Keratinocyte (primary cell): Measurements from ENCODE around the gene HGFAC. TPM values are rescaled to one million over a fixed set of nuclear protein-coding genes. Genes with fewer than 3 reads are reported as not detected.

ENCODE experiments used
- DNase-seq: peaks from one replicate; pipeline ENCODE4 v3.0.0-alpha.2; 2011; ENCODE audit warnings: low read depth, missing footprints, low spot score
- FAIRE-seq: peaks from 2 replicates; lab custom pipeline; 2011; peaks lifted over from hg19 to GRCh38; lab: Jason Lieb, UNC
- H2AFZ ChIP-seq: 2 replicates; pipeline ENCODE4 v1.6.0; 2012; ENCODE audit warnings: low read length, control low read depth, inconsistent platforms; ENCODE audit not compliant: control insufficient read depth
- H3K27ac ChIP-seq: 2 replicates; pipeline ENCODE4 v1.5.1; 2011; ENCODE audit warnings: low read length; ENCODE audit not compliant: control insufficient read depth, insufficient read depth
- H3K27me3 ChIP-seq: 3 replicates; pipeline ENCODE4 v1.6.0; 2011; ENCODE audit warnings: low read length; ENCODE audit not compliant: control insufficient read depth, insufficient read depth; ENCODE audit errors: extremely low read depth
- H3K36me3 ChIP-seq, 2 experiments: 2 replicates in 1 of 2; 3 replicates in 1 of 2; pipeline ENCODE4 v1.5.1; 2011; ENCODE audit warnings: low read length in 2 of 2, mild to moderate bottlenecking in 1 of 2; ENCODE audit not compliant: control insufficient read depth in 2 of 2, insufficient read depth in 2 of 2; ENCODE audit errors: extremely low read depth in 1 of 2
- H3K4me1 ChIP-seq: 3 replicates; pipeline ENCODE4 v1.5.1; 2011; ENCODE audit warnings: low read length; ENCODE audit not compliant: control insufficient read depth, insufficient read depth; ENCODE audit errors: extremely low read depth
- H3K4me2 ChIP-seq: 3 replicates; pipeline ENCODE4 v1.6.0; 2011; ENCODE audit warnings: low read depth, low read length; ENCODE audit not compliant: control insufficient read depth, insufficient read depth; ENCODE audit errors: extremely low read depth
- H3K4me3 ChIP-seq, 3 experiments: fragments of 200-600 bp in 1 of 3; sonication (generic) in 1 of 3; 2 replicates in 2 of 3; 3 replicates in 1 of 3; pipeline ENCODE4 v1.5.1; 2011 to 2016; ENCODE audit warnings: low read length in 3 of 3, mild to moderate bottlenecking in 3 of 3, control low read depth in 2 of 3, inconsistent platforms in 1 of 3, low read depth in 1 of 3, mixed read lengths in 1 of 3, mixed run types in 1 of 3, moderate library complexity in 1 of 3; ENCODE audit not compliant: control insufficient read depth in 2 of 3, insufficient read depth in 2 of 3; ENCODE audit errors: extremely low read depth in 1 of 3
- H3K79me2 ChIP-seq: 2 replicates; pipeline ENCODE4 v1.6.0; 2012; ENCODE audit warnings: low read length; ENCODE audit not compliant: control insufficient read depth, insufficient read depth
- H3K9ac ChIP-seq: 3 replicates; pipeline ENCODE4 v1.6.0; 2011; ENCODE audit warnings: low read length; ENCODE audit not compliant: control insufficient read depth, insufficient read depth; ENCODE audit errors: extremely low read depth
- H3K9me1 ChIP-seq: 3 replicates; pipeline ENCODE4 v1.6.0; 2011; ENCODE audit warnings: low read length; ENCODE audit not compliant: control insufficient read depth, insufficient read depth; ENCODE audit errors: extremely low read depth
- H3K9me3 ChIP-seq: 2 replicates; pipeline ENCODE4 v1.5.1; 2012; ENCODE audit warnings: low read depth, low read length; ENCODE audit not compliant: control insufficient read depth
- H4K20me1 ChIP-seq: 3 replicates; pipeline ENCODE4 v1.6.0; 2011; ENCODE audit warnings: low read length; ENCODE audit not compliant: control insufficient read depth, insufficient read depth; ENCODE audit errors: extremely low read depth
- CTCF ChIP-seq, 3 experiments: IDR thresholded peaks in 1 of 3; conservative IDR thresholded peaks in 1 of 3; optimal IDR thresholded peaks in 1 of 3; 2 replicates in 2 of 3; 3 replicates in 1 of 3; pipeline versions ENCODE3 to v1.5.1; 2011; ENCODE audit warnings: low read length in 3 of 3, mild to moderate bottlenecking in 3 of 3, moderate library complexity in 2 of 3, control low read depth in 1 of 3, inconsistent platforms in 1 of 3; ENCODE audit not compliant: insufficient read depth in 2 of 3; ENCODE audit errors: extremely low read depth in 1 of 3
- EZH2 ChIP-seq: IDR thresholded peaks from one replicate; pipeline ENCODE4 v1.6.1; 2012; ENCODE audit warnings: inconsistent platforms, mild to moderate bottlenecking, low read length, moderate library complexity
- dilution Hi-C: fragments of 300-500 bp; cut with MboI; formaldehyde crosslinking; loops from one replicate; pipeline ENCODE4 v1.7.0; 2020; ENCODE audit warnings: low sequenced_read_pairs; ENCODE audit not compliant: extremely low pct_ligation_motif_present
- polyA plus RNA-seq, 5 experiments: library from polyadenylated mRNA; depleted of rRNA in 3 of 5; stranded (reverse) in 3 of 5; stranded (forward) in 1 of 5; unstranded in 1 of 5; fragments of >200 nt; gene quantifications; 1 replicate in 1 of 5; 2 replicates in 3 of 5; 3 replicates in 1 of 5; pipeline versions ENCODE4 v1.2.1 to v1.2.3, GENCODE V29; 2011 to 2012; ENCODE audit warnings: missing spikeins in 2 of 5, low read depth in 1 of 5, low replicate concordance in 1 of 5

HGFAC gene
- polyA plus RNA-seq, 1 donor (not counting 4 experiments of a cell fraction or from before 2014, with no cell fraction given) = not detected

- DNase-seq (no peak), FAIRE-seq (no peak)
- Histone ChIP-seq H2AFZ (no peak overlapping the region), H3K9me1 (no peaks in the 10 kb centered on the region), H4K20me1 (no peaks in the 10 kb centered on the region), H3K4me1 (no peaks in the 10 kb centered on the region), H3K4me2 (no peak overlapping the region), H3K9ac (no peak overlapping the region), H3K27ac (no peak overlapping the region), H3K4me3 (no peak overlapping the region), H3K27me3 (no peaks in the 10 kb centered on the region), H3K79me2 (no peaks in the 10 kb centered on the region), H3K9me3 (no peaks in the 10 kb centered on the region), H3K36me3 (peaks cover 34 to 39% of the 10 kb centered on the region in 2 experiments)
- dilution Hi-C loops = no loop called here
- no peak for TF ChIP-seq EZH2
- no peak for TF ChIP-seq CTCF (optimal IDR thresholded peaks at IDR 0.05 in 1 of 3, IDR thresholded peaks at IDR 0.05 in 1 of 3, conservative IDR thresholded peaks at IDR 0.05 in 1 of 3; ENCODE audit: extremely low read depth in 1 of 3, insufficient read depth in 2 of 3, low read length in 3 of 3)
Measured at GRCh38 chr4:3422241-3422801, 19.4 kb upstream of the HGFAC start.

GRCh38 chr4:3422808-3423297, 18.9 kb upstream of the HGFAC start:
- no peak for FAIRE-seq
- Histone ChIP-seq H2AFZ (no peak overlapping the region), H3K9me1 (no peaks in the 10 kb centered on the region), H3K79me2 (no peaks in the 10 kb centered on the region), H3K9me3 (no peaks in the 10 kb centered on the region), H3K4me1 (no peaks in the 10 kb centered on the region), H3K27me3 (no peaks in the 10 kb centered on the region), H3K4me2 (no peak overlapping the region), H3K9ac (no peak overlapping the region), H3K4me3 (no peak overlapping the region), H4K20me1 (no peaks in the 10 kb centered on the region), H3K36me3 (peaks cover 34 to 39% of the 10 kb centered on the region in 2 experiments), H3K27ac (no peak overlapping the region)
- no peak for DNase-seq
- dilution Hi-C loops = no loop called here
- TF ChIP-seq EZH2 (no peak), CTCF (optimal IDR thresholded peaks at IDR 0.05 in 1 of 3, IDR thresholded peaks at IDR 0.05 in 1 of 3, conservative IDR thresholded peaks at IDR 0.05 in 1 of 3; ENCODE audit: extremely low read depth in 1 of 3, insufficient read depth in 2 of 3, low read length in 3 of 3) (no peak)
